GM04503 (cell line): ENCODE data around the gene UNC119.
"Not testable (repeated sequence)": the region's sequence is repeated elsewhere in the genome, so short reads cannot be mapped to it uniquely, and the experiment has no call there.

Experiments used
- DNase-seq: peaks from one replicate; pipeline ENCODE4 v3.0.0-alpha.2; 2012; ENCODE audit warnings: low read depth

UNC119 gene

GRCh38 chr17:28552176-28552999, at the start of gene UNC119:
TSS of gene UNC119 (minus strand) at chr17:28552624. CDS start at chr17:28552557, 67 bp downstream.
- DNase-seq, result no peak

DNA sequence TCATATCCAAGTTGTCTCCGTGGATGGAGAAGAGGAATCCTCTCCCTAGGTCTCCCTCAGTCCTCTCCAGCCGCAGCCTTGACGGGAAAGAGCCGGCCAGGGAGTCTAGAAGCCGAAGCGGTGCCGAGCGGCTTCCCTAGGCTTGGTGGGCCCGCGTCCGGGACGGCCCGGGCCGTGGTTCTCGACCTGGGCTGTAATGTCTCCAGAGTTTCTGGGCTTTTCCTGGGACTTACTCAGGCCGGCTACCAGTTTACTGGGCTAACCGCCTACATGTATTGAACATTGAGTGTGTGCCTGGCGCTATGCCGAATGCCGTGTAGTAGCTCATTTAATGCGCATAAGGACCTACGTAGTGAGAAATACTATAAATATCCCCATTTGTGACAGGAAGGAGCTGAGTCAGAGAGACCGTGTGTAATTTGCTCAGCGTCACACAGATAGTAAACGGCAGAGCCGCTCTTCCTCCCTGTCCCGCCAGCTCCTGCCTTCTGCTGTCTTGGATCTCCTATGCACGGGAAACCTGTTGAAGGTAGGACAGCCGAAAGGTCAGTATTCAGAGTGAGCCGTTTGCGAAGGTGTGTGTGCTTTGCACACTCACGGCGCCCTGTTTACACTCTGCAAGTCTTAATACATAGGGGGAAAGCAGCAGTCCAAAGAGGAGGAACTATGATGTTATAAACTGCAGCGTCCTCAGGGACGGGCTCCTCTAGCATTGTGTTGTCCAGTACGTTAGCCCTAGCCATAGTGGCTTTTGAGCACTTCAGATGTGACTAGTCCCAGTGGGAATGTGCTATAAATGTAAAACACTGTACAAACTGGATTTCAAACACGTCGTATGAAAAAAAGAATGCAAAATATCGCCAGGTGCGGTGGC, 47.1 kb upstream of the UNC119 start:
- peak; percentile 45 for DNase-seq

DNA sequence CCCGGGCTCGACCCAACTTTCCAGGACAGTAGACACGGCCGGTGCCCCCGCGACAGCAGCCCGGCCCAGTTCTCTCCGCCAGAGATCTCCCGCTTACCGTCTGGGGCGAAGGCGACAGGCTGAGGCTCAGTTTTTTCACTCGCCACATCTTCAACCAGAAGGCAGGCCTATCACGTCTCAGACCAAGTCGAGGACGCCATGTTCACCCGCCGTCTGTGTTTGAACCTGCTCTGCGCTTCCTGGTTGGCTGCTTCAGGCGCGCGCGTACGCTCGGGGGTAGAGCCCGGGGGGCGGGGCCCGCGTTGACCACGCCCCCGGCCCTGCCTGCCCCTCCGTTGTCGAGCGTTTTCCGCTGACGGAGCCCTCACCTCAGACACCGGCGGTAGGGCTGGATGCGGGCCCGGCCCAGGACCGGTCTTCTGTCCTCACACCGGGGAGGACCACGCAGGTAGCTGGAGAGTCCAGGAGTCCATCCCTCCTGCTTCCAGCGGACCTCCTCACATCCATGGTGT, 46.4 kb upstream of the UNC119 start, which contains the start of gene SPAG5:
SPAG5 (minus strand) TSS at position 227 of the 512 bp plus-strand sequence; CDS start at position 148, 79 bp downstream.
- peak; percentile 46 for DNase-seq

DNA sequence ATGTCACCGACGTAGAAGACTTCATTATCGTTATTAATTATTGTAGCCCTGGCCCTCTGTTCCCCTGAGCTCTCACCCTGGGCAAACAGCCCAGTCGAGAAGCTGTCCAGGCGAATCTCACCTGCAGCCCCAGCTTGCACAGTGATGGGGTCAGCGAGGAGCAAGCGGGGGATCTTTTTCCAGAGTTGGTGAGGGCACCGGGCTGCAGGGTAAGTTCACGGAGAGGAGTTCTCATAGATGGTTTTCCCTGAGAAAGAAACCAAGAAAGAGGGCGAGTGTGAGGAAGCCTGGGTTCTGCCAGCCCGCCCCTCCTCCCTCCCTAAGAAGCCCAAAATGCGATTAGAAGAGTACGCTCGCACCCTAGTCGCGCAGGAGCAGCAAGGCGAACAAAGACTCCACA, 46.0 kb upstream of the UNC119 start:
- DNase-seq, result no peak

DNA sequence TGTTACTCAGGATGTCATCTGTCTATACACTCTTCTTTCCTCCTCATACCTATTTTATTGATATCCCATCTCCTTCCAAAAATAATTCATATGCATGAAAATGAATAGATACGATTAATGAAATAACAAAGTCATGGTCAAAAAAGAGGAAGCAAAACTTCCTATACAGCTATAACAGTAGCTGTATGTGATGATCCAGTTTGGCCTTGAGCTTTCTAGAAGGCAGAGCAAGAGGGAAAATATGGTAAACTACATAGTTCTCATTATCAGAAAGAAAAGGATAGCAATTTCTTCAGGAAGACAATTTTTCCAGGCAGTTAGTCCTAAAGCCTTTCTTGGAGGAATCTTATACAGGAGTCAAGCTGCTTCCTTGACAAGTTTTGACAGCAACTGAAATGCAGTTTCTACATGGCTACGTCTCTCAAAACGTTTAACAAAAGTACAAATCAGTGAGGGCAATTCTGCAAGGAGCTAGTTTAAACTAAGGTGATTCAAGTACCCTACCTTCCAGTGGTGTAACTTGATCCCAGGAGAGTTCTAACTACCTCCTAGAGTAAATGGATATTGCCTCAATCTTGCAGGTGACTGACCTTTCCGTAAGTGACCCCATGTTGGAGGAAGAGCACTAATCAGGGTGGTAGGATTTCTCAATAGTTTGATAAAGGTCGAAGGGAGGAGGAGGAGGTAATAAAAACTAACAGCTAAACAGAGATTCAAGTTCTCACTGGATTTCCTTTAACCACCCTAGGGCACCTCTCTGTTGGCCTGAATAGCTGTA, 45.4 kb upstream of the UNC119 start:
- no peak for DNase-seq

- DNase-seq, result no peak
These were observed 39.8 kb upstream of the UNC119 start for GRCh38 chr17:28592260-28592659.

DNA sequence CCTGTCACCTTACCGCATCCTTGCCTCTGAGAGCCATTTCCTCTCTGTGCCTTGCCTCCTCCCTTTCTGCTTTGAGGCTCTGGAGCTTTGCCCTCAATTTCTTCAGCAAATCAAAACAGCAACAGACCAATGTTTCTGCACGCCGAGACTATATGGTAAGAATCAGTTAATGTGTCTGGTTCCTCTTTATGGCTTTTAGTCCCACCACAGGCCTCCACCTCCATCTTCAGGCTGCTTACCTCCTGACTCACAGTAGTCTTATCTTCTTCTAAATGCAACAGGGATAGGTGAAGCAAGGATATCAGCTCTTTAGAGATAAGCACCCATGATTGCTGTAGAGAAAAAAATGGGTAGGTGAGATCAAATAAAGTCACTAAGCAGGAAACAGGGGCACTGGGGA, 33.4 kb upstream of the UNC119 start:
- DNase-seq, result no peak

DNA sequence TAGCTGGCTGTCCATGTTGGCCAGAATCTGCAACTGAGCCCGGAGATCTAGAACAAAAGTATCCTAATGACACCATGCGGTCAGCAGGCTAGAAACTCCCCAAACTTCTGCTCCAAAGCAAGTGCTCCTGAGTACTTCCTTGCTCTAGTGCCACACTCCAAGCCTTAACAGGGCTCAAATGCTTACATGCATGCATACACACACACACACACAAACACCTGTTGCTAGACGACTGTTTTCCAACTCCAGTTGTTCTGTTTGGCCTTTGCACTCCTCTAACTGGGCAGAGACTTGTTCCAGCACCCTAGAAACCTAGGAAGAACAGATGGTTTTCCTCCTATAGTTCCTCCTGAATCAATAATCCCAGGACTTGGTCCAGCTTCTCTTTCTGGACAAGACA, 32.0 kb upstream of the UNC119 start:
- DNase-seq, result no peak

DNA sequence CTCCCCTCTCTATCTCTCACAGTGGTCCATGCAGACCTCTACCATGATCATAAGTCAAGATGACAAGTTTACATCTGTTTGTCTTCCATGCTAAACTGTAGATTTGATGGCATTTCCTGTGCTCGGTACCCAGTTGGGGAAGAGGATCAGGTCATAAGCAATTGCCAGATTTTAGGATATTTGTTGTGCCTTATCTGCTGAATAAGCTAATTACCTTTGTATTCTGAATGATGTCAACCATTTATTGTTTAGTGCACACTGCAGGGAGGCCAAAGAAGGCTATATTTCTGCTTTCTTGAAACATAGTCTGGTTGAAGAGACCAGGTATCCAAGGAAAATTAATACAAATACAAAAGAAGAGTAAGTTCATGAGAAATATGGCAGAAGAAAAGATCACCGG, 30.1 kb upstream of the UNC119 start:
- no peak for DNase-seq

GRCh38 chr17:28580959-28581358, 28.5 kb upstream of the UNC119 start:
- no peak for DNase-seq

DNA sequence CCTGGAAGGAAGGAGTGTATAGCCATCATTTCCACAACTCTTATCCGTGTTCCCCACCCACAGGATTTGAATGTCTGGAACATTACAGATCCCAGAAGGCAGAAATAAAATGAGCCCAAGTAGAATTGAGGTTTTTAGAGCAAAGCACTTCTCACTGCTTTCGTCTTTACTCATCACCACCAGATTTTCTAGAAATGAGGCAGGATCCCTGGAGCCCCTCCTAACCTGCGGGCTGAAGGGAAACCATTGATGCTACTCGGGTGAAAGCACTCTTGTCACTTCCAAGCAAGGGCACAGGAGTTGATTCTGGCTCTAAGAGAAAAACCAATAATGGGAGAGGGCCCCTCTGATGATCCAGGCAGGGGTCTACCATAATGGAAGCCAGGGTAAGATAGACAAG, 27.1 kb upstream of the UNC119 start:
- DNase-seq, result no peak

GRCh38 chr17:28578246-28579195, 26.1 kb upstream of the UNC119 start:
- no peak for DNase-seq

- no peak for DNase-seq
These were observed 25.0 kb upstream of the UNC119 start for GRCh38 chr17:28577466-28577824.

DNA sequence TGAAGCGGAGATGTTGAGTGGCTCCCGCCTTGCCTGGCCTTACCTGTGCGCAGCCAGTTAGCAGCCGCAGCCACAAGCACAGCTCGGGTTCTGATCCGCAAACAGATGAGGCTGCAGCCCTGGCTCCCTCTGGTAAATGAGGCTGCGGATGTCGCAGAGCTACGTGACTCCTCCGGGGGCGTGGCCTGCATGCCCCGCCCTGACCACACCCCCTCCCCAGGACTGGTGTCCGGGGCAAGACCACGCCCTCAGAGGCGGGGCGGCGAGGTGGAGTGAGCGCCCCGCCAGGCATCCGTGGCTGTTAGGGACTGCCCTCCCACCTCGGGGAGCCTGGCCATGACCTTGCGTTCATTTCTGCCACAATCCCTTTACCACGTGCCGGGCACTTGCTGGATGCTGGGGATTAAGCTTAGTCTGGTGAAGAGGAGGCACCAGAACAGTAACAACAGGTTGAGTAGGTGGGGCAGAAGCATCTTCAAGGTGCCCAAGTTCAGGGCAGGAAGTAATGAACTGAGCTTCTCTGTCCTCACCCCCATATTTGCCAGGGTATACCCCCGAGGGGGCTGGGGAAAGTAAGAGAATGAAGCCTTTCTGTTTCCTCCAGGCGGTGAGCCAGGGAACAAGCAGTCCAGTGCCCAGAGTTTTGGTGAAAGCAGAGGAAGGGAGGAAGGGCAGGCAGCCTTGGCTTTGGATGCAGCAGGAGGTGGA, 24.5 kb upstream of the UNC119 start, which contains the start of gene ALDOC:
ALDOC (minus strand) TSS at position 138 of the 708 bp plus-strand sequence. CDS start 1,363 bp downstream, outside the sequence.
- DNase-seq, result peak; percentile 39

DNA sequence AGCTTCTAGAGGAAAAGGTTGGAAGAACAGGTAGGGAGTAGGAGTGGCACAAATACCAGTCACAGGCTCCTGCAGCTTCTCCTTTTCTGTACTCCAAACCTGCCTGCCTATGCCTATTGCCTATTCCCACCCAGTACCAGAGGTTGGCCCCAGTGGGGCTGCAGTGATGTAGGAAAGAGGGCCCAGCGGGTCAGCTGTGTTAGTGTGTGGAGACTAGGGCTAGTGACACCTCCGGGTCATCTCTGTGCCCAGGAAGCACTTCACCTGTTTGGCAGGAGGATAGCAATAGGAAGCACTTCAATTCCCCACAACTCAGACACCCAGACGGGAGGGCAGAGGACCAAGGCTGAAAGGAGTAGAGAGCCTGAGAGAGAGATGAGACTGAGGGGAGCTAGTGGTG, 23.6 kb upstream of the UNC119 start:
- DNase-seq, result not testable (repeated sequence)

- DNase-seq, result no peak
These were observed 22.8 kb upstream of the UNC119 start for GRCh38 chr17:28575126-28575795.

DNA sequence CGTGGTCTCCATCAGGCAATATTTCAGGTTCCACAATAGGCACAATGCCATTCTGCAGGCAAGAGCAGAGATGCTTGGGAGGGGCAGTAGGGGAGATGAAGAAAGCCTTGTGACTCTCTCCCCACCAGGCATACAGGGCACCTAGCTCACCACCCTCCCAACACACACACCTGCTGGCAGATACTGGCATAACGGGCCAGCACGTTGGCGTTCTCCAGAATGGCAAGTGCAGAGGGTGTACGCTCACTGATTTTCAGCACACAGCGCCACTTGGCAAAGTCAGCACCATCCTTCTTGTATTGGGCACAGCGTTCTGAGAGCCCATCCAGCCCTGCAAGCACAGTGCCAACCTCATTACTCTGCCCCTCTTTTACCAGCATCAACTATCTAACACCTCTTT, 22.1 kb upstream of the UNC119 start:
- DNase-seq, result no peak

DNA sequence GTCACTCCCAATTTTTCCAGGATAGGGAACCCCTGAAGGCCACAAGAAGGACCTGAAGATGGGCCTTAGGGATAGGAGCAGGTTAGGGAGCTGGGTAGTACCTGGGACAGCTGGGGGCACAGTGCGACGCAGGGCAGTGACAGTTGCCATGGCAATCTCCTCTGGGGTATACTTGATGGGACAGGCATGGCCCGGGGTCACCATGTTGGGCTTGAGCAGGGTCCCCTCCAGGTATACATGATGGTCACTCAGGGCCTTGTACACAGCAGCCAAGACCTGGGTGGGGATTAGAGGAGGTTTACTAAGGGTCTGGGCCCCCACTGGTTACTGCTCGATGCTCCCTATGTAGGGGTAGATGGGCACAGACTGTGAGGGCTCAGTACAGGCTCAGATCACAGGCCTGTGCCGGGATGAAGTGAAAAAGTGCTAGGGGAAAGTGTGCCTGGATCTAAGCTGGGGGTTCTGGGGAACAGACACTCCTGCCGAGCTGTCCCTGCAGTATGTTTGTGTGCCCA, 21.6 kb upstream of the UNC119 start:
- DNase-seq, result no peak

GRCh38 chr17:28573521-28573920, 21.1 kb upstream of the UNC119 start:
- no peak for DNase-seq
